K562 (cell line): ENCODE measurements around the gene DNMT3A. TPM values are rescaled to one million over a fixed set of nuclear protein-coding genes. Genes with fewer than 3 reads are reported as not detected.

Experiments used
- EP300 ChIP-seq: IDR thresholded peaks from 2 replicates; pipeline ENCODE4 v1.6.1; 2012; ENCODE audit warnings: low read length, improper control_type of control experiment
- FOXK2 ChIP-seq, 2 experiments: fragments of 450-650 bp; IDR thresholded peaks in 1 of 2; conservative IDR thresholded peaks in 1 of 2; 2 replicates each; pipeline ENCODE4 v1.6.1; 2016; ENCODE audit warnings: low read depth in 2 of 2, mild to moderate bottlenecking in 1 of 2
- GABPB2 ChIP-seq: fragments of 250-450 bp; sonication (Bioruptor Pico); conservative IDR thresholded peaks from 2 replicates; pipeline ENCODE4 v1.5.1; 2021; ENCODE audit warnings: mild to moderate bottlenecking
- HDAC2 ChIP-seq: fragments of 450-650 bp; IDR thresholded peaks from 2 replicates; pipeline ENCODE4 v1.6.1; 2016; ENCODE audit warnings: mild to moderate bottlenecking
- HES1 ChIP-seq: fragments of 450-650 bp; IDR thresholded peaks from 2 replicates; pipeline ENCODE4 v1.6.1; 2016; ENCODE audit warnings: low read depth, mild to moderate bottlenecking, moderate library complexity
- HEY1 ChIP-seq: fragments of 250-450 bp; sonication (Bioruptor Pico); IDR thresholded peaks from 2 replicates; pipeline ENCODE4 v1.5.0; 2020; ENCODE audit warnings: mild to moderate bottlenecking, moderate library complexity, borderline replicate concordance
- HIVEP1 ChIP-seq: fragments of 250-450 bp; sonication (Bioruptor Pico); IDR thresholded peaks from 2 replicates; pipeline ENCODE4 v1.4.0; 2020; ENCODE audit warnings: mild to moderate bottlenecking
- NFIC ChIP-seq: fragments of 450-650 bp; IDR thresholded peaks from 2 replicates; pipeline ENCODE4 v1.6.1; 2017; ENCODE audit warnings: mild to moderate bottlenecking, inconsistent platforms
- PREB ChIP-seq: sonication (generic); formaldehyde crosslinking; IDR thresholded peaks from 2 replicates; pipeline ENCODE4 v1.8.1; 2023; ENCODE audit warnings: mild to moderate bottlenecking, missing genetic modification reagents
- RCOR1 ChIP-seq, 2 experiments: IDR thresholded peaks; 2 replicates each; pipeline ENCODE4 v1.6.1; 2012; ENCODE audit warnings: low read depth in 2 of 2, low read length in 2 of 2, borderline replicate concordance in 1 of 2, improper control_type of control experiment in 1 of 2
- SMARCE1 ChIP-seq: fragments of 450-650 bp; IDR thresholded peaks from 2 replicates; pipeline ENCODE4 v1.7.1; 2016; ENCODE audit warnings: mild to moderate bottlenecking
- STAG1 ChIP-seq: sonication (generic); formaldehyde crosslinking; IDR thresholded peaks from 2 replicates; pipeline ENCODE4 v1.5.0; 2020; ENCODE audit warnings: missing genetic modification reagents, borderline replicate concordance
- TCFL5 ChIP-seq: fragments of 250-450 bp; sonication (Bioruptor Pico); conservative IDR thresholded peaks from 2 replicates; pipeline ENCODE4 v1.6.1; 2021; ENCODE audit warnings: mild to moderate bottlenecking, moderate library complexity, matching md5 sums
- TRIM24 ChIP-seq, 2 experiments: fragments of 450-650 bp; IDR thresholded peaks; 2 replicates each; pipeline ENCODE4 v1.6.1; 2016
- YBX1 ChIP-seq: fragments of 450-650 bp; IDR thresholded peaks from 2 replicates; pipeline ENCODE4 v1.7.1; 2016; ENCODE audit warnings: mild to moderate bottlenecking
- ZEB2 ChIP-seq: fragments of 450-650 bp; IDR thresholded peaks from 2 replicates; pipeline ENCODE4 v1.6.1; 2016
- ZNF184 ChIP-seq: sonication (generic); formaldehyde crosslinking; IDR thresholded peaks from 2 replicates; pipeline ENCODE4 v1.5.0; 2020; ENCODE audit warnings: missing genetic modification reagents
- ZNF431 ChIP-seq: sonication (generic); formaldehyde crosslinking; IDR thresholded peaks from 2 replicates; pipeline ENCODE4 v1.8.0; 2022; ENCODE audit warnings: mild to moderate bottlenecking, missing genetic modification reagents
- ZNF583 ChIP-seq: fragments of 250-450 bp; sonication (Bioruptor Pico); IDR thresholded peaks from 2 replicates; pipeline ENCODE4 v1.4.0; 2020
- ZNF644 ChIP-seq: fragments of 200-800 bp; sonication (Bioruptor generic); IDR thresholded peaks from 2 replicates; pipeline ENCODE4 v1.6.1; 2016; ENCODE audit warnings: low read depth, missing genetic modification characterization, missing compliant biosample characterization
- polyA plus RNA-seq, 8 experiments: library from polyadenylated mRNA; depleted of rRNA in 4 of 8; stranded (reverse) in 5 of 8; unstranded in 3 of 8; fragments of >200 nt; fragmentation: Nextera tagmentation in 2 of 8; fragmentation: Illumina TruSeq in 1 of 8; extraction: Ambion mirVana in 2 of 8; extraction: Trizol in 1 of 8; gene quantifications; 2 replicates each; pipeline versions ENCODE4 v1.2.1 to v1.2.3, GENCODE V29; 2011 to 2014; ENCODE audit warnings: inconsistent platforms in 1 of 8, missing spikeins in 1 of 8
- total RNA-seq, 7 experiments: library from RNA; depleted of rRNA in 6 of 7; stranded (reverse); fragments of >200 nt in 6 of 7; fragmentation: Illumina TruSeq in 2 of 7; extraction: Trizol in 2 of 7; gene quantifications; 2 replicates each; pipeline versions ENCODE4 v1.2.1 to v1.2.3, GENCODE V29; 2011 to 2021; ENCODE audit warnings: low replicate concordance in 1 of 7
- TF ChIP-seq, protein P1 (sequence below), 2 experiments: IDR thresholded peaks in 1 of 2; conservative IDR thresholded peaks in 1 of 2; 2 replicates each; pipeline ENCODE4 v1.6.1; 2016; ENCODE audit warnings: low read depth in 2 of 2, mild to moderate bottlenecking in 1 of 2, missing compliant biosample characterization in 1 of 2, missing genetic modification characterization in 1 of 2, moderate library complexity in 1 of 2
- TF ChIP-seq, protein P2 (sequence below): fragments of 250-450 bp; sonication (Bioruptor Pico); IDR thresholded peaks from 2 replicates; pipeline ENCODE4 v1.8.0; 2022; ENCODE audit warnings: moderate library complexity, mild to moderate bottlenecking, inconsistent platforms

The DNMT3A gene
- total and polyA plus RNA-seq, 9 of the 15 experiments (the other 6 are each of a cell fraction or from before 2014, with no cell fraction given), result 3.0 to 16.0 (median 6.1) TPM

DNA sequence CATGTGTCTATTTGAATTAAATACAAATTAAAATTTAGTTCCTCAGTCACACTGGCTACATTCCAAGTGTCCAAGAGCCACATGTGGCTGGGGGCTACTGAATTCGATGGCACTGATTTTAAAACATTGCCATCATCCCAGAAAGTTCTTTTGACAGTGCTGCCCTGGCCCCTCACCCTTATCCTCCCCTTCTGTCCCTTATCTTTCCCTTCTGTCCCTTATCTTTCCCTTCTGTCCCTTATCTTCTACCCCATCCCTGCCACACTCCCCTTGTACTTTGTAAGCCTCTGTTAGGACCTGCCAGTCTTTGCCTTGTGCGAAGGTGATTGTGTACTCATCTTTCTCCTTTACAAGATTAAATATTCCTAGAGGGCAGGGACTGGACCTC is 85.2 kb downstream of the DNMT3A start (continued):
- TF ChIP-seq HIVEP1 (CRISPR knock-in tag), result no peak
- TF ChIP-seq ZNF431 (CRISPR knock-in tag), result no peak
- TF ChIP-seq FOXK2 (conservative IDR thresholded peaks at IDR 0.05 in 1 of 2, IDR thresholded peaks at IDR 0.05 in 1 of 2; ENCODE audit: low read depth in 2 of 2), result no peak
- no peak for TF ChIP-seq YBX1
- TF ChIP-seq STAG1, result no peak
- TF ChIP-seq NFIC, result peak; percentile 92
- TF ChIP-seq ZNF583 (CRISPR knock-in tag), result 0 out of 2 replicates have a peak, but pooled peaks have one; percentile 12
- peak; percentile 81 for TF ChIP-seq EP300
- TF ChIP-seq ZNF184 (CRISPR knock-in tag), result peak; percentile 63; the same call in 1 of the 2 replicates
- TF ChIP-seq HDAC2, result peak; percentile 70; the same call in 1 of the 2 replicates
- peak in 1 of 2 experiments; percentile 56; a peak in 1 of 4 replicates for TF ChIP-seq RCOR1 (IDR thresholded peaks at IDR 0.05; ENCODE audit: borderline replicate concordance in 1 of 2, low read depth in 2 of 2, low read length in 2 of 2)
- 0 out of 2 replicates have a peak, but pooled peaks have one; percentile 53 for TF ChIP-seq HEY1 (CRISPR knock-in tag)
- TF ChIP-seq ZEB2, result peak; percentile 70
- TF ChIP-seq TRIM24 (IDR thresholded peaks at IDR 0.05), result peak; percentile 87 to 94
- TF ChIP-seq GABPB2 (CRISPR knock-in tag), result no peak
- no peak for TF ChIP-seq PREB (CRISPR knock-in tag)
- TF ChIP-seq, protein P1, sequence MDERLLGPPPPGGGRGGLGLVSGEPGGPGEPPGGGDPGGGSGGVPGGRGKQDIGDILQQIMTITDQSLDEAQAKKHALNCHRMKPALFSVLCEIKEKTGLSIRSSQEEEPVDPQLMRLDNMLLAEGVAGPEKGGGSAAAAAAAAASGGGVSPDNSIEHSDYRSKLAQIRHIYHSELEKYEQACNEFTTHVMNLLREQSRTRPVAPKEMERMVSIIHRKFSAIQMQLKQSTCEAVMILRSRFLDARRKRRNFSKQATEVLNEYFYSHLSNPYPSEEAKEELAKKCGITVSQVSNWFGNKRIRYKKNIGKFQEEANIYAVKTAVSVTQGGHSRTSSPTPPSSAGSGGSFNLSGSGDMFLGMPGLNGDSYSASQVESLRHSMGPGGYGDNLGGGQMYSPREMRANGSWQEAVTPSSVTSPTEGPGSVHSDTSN (CRISPR knock-in tag; IDR thresholded peaks at IDR 0.05; ENCODE audit: low read depth), result no peak
- TF ChIP-seq, protein P1 (tag; conservative IDR thresholded peaks at IDR 0.05; ENCODE audit: low read depth), result peak; percentile 26; the same call in 1 of the 2 replicates
- TF ChIP-seq, protein P2, sequence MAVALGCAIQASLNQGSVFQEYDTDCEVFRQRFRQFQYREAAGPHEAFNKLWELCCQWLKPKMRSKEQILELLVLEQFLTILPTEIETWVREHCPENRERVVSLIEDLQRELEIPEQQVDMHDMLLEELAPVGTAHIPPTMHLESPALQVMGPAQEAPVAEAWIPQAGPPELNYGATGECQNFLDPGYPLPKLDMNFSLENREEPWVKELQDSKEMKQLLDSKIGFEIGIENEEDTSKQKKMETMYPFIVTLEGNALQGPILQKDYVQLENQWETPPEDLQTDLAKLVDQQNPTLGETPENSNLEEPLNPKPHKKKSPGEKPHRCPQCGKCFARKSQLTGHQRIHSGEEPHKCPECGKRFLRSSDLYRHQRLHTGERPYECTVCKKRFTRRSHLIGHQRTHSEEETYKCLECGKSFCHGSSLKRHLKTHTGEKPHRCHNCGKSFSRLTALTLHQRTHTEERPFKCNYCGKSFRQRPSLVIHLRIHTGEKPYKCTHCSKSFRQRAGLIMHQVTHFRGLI (CRISPR knock-in tag), result peak; percentile 65; the same call in 1 of the 2 replicates
- peak; percentile 78; the same call in 1 of the 2 replicates for TF ChIP-seq ZNF644 (tag)
- TF ChIP-seq TCFL5 (CRISPR knock-in tag), result no peak
- TF ChIP-seq SMARCE1, result peak; percentile 94
- peak; percentile 81; the same call in 1 of the 2 replicates for TF ChIP-seq HES1
